Right lobe of liver (tissue), 4 donors: ENCODE data around the gene CHFR.

Source experiments
- CTCF ChIP-seq, 4 donors: fragments of 200-600 bp in 3 of 4; fragments of 450-650 bp in 1 of 4; IDR thresholded peaks; one replicate each; pipeline versions ENCODE4 v1.5.1 to v1.8.0; 2016 to 2022; ENCODE audit warnings: antibody characterized with exemption in 4 of 4, mild to moderate bottlenecking in 2 of 4
- POLR2A ChIP-seq: fragments of 450-650 bp; IDR thresholded peaks from one replicate; pipeline ENCODE4 v1.6.1; 2017; ENCODE audit warnings: antibody characterized with exemption, mild to moderate bottlenecking
- donor health status: DM: no; HTN: no; CAD: no.
- donor health status: DM: no; HTN: no; CAD: no.
- donor health status: DM: no; HTN: yes; CAD: no.

- TF ChIP-seq CTCF (IDR thresholded peaks at IDR 0.05) (no peak), POLR2A (no peak)
These were observed 38.9 kb downstream of the CHFR start for GRCh38 chr12:132848521-132848920.
